GM12875 (cell line): Measurements from ENCODE around the gene PANX2.

Experiments
- H3K4me3 ChIP-seq: one replicate; pipeline ENCODE4 v1.5.1; 2011; ENCODE audit warnings: low read depth, low read length, control low read depth
- CTCF ChIP-seq: IDR thresholded peaks from 2 replicates; pipeline ENCODE4 v1.5.1; 2011; ENCODE audit warnings: low read depth, mild to moderate bottlenecking, control low read depth, inconsistent platforms, low read length, moderate library complexity, borderline replicate concordance; ENCODE audit not compliant: insufficient read depth

PANX2 gene

GRCh38 chr22:50229370-50229769 lies 58.8 kb downstream of the PANX2 start:
- no peak overlapping the region for H3K4me3 ChIP-seq
- TF ChIP-seq CTCF = no peak
